Prostate gland (tissue), 2 donors: ENCODE results near the gene FCN2. TPM values are rescaled to one million over a fixed set of nuclear protein-coding genes. Genes with fewer than 3 reads are reported as not detected.

Experiments used
- DNase-seq: peaks from one replicate; pipeline ENCODE4 v3.0.0-alpha.2; 2019; ENCODE audit warnings: low spot score
- H3K27ac ChIP-seq, 2 donors: fragments of 200-600 bp; sonication (generic); 2 replicates each; pipeline ENCODE4 v1.5.1; 2017 to 2019
- H3K27me3 ChIP-seq: fragments of 200-600 bp; sonication (generic); replicated peaks from 2 replicates; pipeline ENCODE4 v1.5.1; 2019; ENCODE audit not compliant: insufficient read depth
- H3K36me3 ChIP-seq, 2 donors: fragments of 200-600 bp; sonication (generic); 1 replicate in 1 of 2; 2 replicates in 1 of 2; pipeline versions ENCODE4 v1.5.1 to v1.8.1; 2017 to 2019
- H3K4me1 ChIP-seq: fragments of 200-600 bp; sonication (generic); replicated peaks from 2 replicates; pipeline ENCODE4 v1.5.1; 2019
- H3K4me3 ChIP-seq, 2 donors: fragments of 200-600 bp; sonication (generic); 2 replicates each; pipeline ENCODE4 v1.5.1; 2017 to 2019
- H3K9me3 ChIP-seq: fragments of 200-600 bp; sonication (generic); 2 replicates; pipeline ENCODE4 v1.5.1; 2017
- POLR2A ChIP-seq: fragments of 450-650 bp; IDR thresholded peaks from one replicate; pipeline ENCODE4 v1.6.1; 2016; ENCODE audit warnings: antibody characterized with exemption, mild to moderate bottlenecking
- POLR2AphosphoS5 ChIP-seq: sonication (generic); formaldehyde crosslinking; IDR thresholded peaks from one replicate; pipeline ENCODE4 v1.6.1; 2017; ENCODE audit warnings: antibody characterized with exemption
- WGBS: methylation state at CpG from one replicate; pipeline ENCODE4 v1.1.5; 2018; 5-methylcytosine and 5-hydroxymethylcytosine counted together
- intact Hi-C: fragments of 100-400 bp; cut with DNase I; formaldehyde crosslinking; loops from one replicate; pipeline ENCODE4 v1.14.2; 2022
- total RNA-seq, 2 donors: library from RNA; depleted of rRNA; stranded (reverse); fragments of >200 nt; gene quantifications; one replicate each; pipeline ENCODE4 v1.1.0, GENCODE V29; 2016
- TF ChIP-seq, protein P1 (sequence below), 4 experiments: fragments of 200-600 bp in 2 of 4; fragments of 450-650 bp in 2 of 4; sonication (generic) in 2 of 4; IDR thresholded peaks; 1 replicate in 3 of 4; 2 replicates in 1 of 4; pipeline ENCODE4 v1.5.1; 2016 to 2019; ENCODE audit warnings: antibody characterized with exemption in 4 of 4, mild to moderate bottlenecking in 2 of 4, moderate library complexity in 2 of 4

The FCN2 gene
- total RNA-seq, 2 donors from 2014 or later = 2.4 TPM; not detected in 1

GRCh38 chr9:134925011-134925511, 44.5 kb downstream of the FCN2 start:
- H3K4me1 ChIP-seq = no peaks in the 10 kb centered on the region
- no peaks in the 10 kb centered on the region for H3K36me3 ChIP-seq
- H3K4me3 ChIP-seq = no peak overlapping the region
- TF ChIP-seq POLR2A = no peak
- TF ChIP-seq, protein P1, sequence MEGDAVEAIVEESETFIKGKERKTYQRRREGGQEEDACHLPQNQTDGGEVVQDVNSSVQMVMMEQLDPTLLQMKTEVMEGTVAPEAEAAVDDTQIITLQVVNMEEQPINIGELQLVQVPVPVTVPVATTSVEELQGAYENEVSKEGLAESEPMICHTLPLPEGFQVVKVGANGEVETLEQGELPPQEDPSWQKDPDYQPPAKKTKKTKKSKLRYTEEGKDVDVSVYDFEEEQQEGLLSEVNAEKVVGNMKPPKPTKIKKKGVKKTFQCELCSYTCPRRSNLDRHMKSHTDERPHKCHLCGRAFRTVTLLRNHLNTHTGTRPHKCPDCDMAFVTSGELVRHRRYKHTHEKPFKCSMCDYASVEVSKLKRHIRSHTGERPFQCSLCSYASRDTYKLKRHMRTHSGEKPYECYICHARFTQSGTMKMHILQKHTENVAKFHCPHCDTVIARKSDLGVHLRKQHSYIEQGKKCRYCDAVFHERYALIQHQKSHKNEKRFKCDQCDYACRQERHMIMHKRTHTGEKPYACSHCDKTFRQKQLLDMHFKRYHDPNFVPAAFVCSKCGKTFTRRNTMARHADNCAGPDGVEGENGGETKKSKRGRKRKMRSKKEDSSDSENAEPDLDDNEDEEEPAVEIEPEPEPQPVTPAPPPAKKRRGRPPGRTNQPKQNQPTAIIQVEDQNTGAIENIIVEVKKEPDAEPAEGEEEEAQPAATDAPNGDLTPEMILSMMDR (IDR thresholded peaks at IDR 0.05) = no peak
- no peak for TF ChIP-seq POLR2AphosphoS5
- no peaks in the 10 kb centered on the region for H3K27me3 ChIP-seq
- no peak for DNase-seq
- no peak overlapping the region for H3K27ac ChIP-seq
- intact Hi-C loops = no loop called here
- 85% methylated on average over 7 of the region's 7 CpGs for WGBS
- no peaks in the 10 kb centered on the region for H3K9me3 ChIP-seq

- WGBS = 57% methylated on average over 14 of the region's 15 CpGs
- no peak overlapping the region for H3K27ac ChIP-seq
- no peaks in the 10 kb centered on the region for H3K9me3 ChIP-seq
- H3K36me3 ChIP-seq = no peaks in the 10 kb centered on the region
- H3K4me3 ChIP-seq = no peak overlapping the region
- TF ChIP-seq POLR2A = no peak
- TF ChIP-seq, protein P1 (IDR thresholded peaks at IDR 0.05) = no peak
- no peak for TF ChIP-seq POLR2AphosphoS5
- no peaks in the 10 kb centered on the region for H3K27me3 ChIP-seq
- no peaks in the 10 kb centered on the region for H3K4me1 ChIP-seq
- intact Hi-C loops = no loop called here
- DNase-seq = no peak
These were observed 48.0 kb downstream of the FCN2 start for GRCh38 chr9:134928436-134929192.

GRCh38 chr9:134929193-134930158, 48.9 kb downstream of the FCN2 start:
- no peak for DNase-seq
- TF ChIP-seq POLR2AphosphoS5 = no peak
- TF ChIP-seq, protein P1 (IDR thresholded peaks at IDR 0.05) = no peak
- no peak for TF ChIP-seq POLR2A
- Histone ChIP-seq H3K27ac (no peak overlapping the region), H3K4me1 (no peaks in the 10 kb centered on the region), H3K4me3 (no peak overlapping the region), H3K27me3 (no peaks in the 10 kb centered on the region), H3K36me3 (no peaks in the 10 kb centered on the region), H3K9me3 (no peaks in the 10 kb centered on the region)
- 76% methylated on average over 13 of the region's 13 CpGs for WGBS
- intact Hi-C loops = no loop called here

- 78% methylated on average over 13 of the region's 13 CpGs for WGBS
- no peaks in the 10 kb centered on the region for H3K4me1 ChIP-seq
- H3K27me3 ChIP-seq = no peaks in the 10 kb centered on the region
- H3K27ac ChIP-seq = no peak overlapping the region
- TF ChIP-seq, protein P1 (IDR thresholded peaks at IDR 0.05) = no peak
- TF ChIP-seq POLR2A (no peak), POLR2AphosphoS5 (no peak)
- no peaks in the 10 kb centered on the region for H3K36me3 ChIP-seq
- no peak for DNase-seq
- intact Hi-C loops = no loop called here
- no peak overlapping the region for H3K4me3 ChIP-seq
- H3K9me3 ChIP-seq = no peaks in the 10 kb centered on the region
These were observed 49.8 kb downstream of the FCN2 start for GRCh38 chr9:134930398-134930797.
